SK-N-SH (cell line): ENCODE results near the gene NKX3-2.

Source experiments
- CTCF ChIP-seq: fragments of 200-600 bp; sonication (generic); IDR thresholded peaks from 2 replicates; pipeline ENCODE4 v1.6.1; 2017; ENCODE audit warnings: antibody characterized with exemption, mild to moderate bottlenecking, moderate library complexity
- FOSL2 ChIP-seq: IDR thresholded peaks from 2 replicates; pipeline ENCODE4 v1.4.0; 2012; ENCODE audit warnings: low read depth, mild to moderate bottlenecking, moderate library complexity, borderline replicate concordance
- RCOR1 ChIP-seq: fragments of 150-350 bp; IDR thresholded peaks from 2 replicates; pipeline ENCODE4 v1.6.1; 2017; ENCODE audit warnings: antibody characterized with exemption, low read length

- TF ChIP-seq CTCF (no peak), RCOR1 (no peak), FOSL2 (no peak)
Measured at GRCh38 chr4:13567125-13567524, 22.8 kb upstream of the NKX3-2 start.
